Esophagus squamous epithelium (tissue), 4 donors: ENCODE results near the gene GLRA3.

ENCODE experiments used
- POLR2A ChIP-seq, 4 donors: fragments of 450-650 bp; IDR thresholded peaks; one replicate each; pipeline ENCODE4 v1.6.1; 2017; ENCODE audit warnings: antibody characterized with exemption in 4 of 4, mild to moderate bottlenecking in 4 of 4, moderate library complexity in 3 of 4
- TF ChIP-seq, protein P1 (sequence below), 6 experiments: fragments of 450-650 bp in 4 of 6; fragments of 200-600 bp in 2 of 6; sonication (generic) in 2 of 6; IDR thresholded peaks; one replicate each; pipeline ENCODE4 v1.5.1; 2016 to 2019; ENCODE audit warnings: antibody characterized with exemption in 6 of 6, mild to moderate bottlenecking in 4 of 6, moderate library complexity in 4 of 6

DNA sequence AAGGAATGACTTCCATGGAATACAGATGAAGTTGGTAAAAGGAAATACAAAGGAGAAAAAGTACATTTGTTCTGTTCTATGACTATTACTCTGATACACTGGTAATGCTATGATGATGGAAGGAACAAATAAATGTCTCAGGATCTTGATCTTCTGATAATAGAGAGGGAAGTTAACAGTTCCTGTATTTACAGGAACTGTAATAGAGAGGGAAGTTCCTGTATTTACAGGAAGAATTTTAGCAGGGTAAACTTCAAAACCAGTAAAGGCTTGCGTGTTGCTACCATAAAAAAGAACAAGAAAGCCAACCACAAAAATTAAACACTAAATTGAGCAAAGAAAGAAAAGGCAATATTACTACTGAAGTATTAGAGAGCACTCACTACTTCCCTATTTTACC is 215.1 kb downstream of the GLRA3 start:
- TF ChIP-seq, protein P1, sequence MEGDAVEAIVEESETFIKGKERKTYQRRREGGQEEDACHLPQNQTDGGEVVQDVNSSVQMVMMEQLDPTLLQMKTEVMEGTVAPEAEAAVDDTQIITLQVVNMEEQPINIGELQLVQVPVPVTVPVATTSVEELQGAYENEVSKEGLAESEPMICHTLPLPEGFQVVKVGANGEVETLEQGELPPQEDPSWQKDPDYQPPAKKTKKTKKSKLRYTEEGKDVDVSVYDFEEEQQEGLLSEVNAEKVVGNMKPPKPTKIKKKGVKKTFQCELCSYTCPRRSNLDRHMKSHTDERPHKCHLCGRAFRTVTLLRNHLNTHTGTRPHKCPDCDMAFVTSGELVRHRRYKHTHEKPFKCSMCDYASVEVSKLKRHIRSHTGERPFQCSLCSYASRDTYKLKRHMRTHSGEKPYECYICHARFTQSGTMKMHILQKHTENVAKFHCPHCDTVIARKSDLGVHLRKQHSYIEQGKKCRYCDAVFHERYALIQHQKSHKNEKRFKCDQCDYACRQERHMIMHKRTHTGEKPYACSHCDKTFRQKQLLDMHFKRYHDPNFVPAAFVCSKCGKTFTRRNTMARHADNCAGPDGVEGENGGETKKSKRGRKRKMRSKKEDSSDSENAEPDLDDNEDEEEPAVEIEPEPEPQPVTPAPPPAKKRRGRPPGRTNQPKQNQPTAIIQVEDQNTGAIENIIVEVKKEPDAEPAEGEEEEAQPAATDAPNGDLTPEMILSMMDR (IDR thresholded peaks at IDR 0.05): no peak
- TF ChIP-seq POLR2A (IDR thresholded peaks at IDR 0.05): no peak
